K562 (cell line): Measurements from ENCODE around the gene C4orf50. TPM values are rescaled to one million over a fixed set of nuclear protein-coding genes. Genes with fewer than 3 reads are reported as not detected.

Experiments
- ELF2 ChIP-seq: fragments of 250-450 bp; sonication (Bioruptor Pico); IDR thresholded peaks from 2 replicates; pipeline ENCODE4 v1.5.0; 2021; ENCODE audit warnings: mild to moderate bottlenecking
- L3MBTL2 ChIP-seq: fragments of 450-650 bp; IDR thresholded peaks from 2 replicates; pipeline ENCODE4 v1.6.1; 2016; ENCODE audit warnings: mild to moderate bottlenecking, moderate library complexity
- MIER1 ChIP-seq: fragments of 450-650 bp; IDR thresholded peaks from 2 replicates; pipeline ENCODE4 v1.6.1; 2016; ENCODE audit warnings: antibody characterized with exemption, mild to moderate bottlenecking, low read depth
- NFIC ChIP-seq: fragments of 450-650 bp; IDR thresholded peaks from 2 replicates; pipeline ENCODE4 v1.6.1; 2017; ENCODE audit warnings: mild to moderate bottlenecking, inconsistent platforms
- SREBF2 ChIP-seq: sonication (generic); formaldehyde crosslinking; IDR thresholded peaks from 2 replicates; pipeline ENCODE4 v1.4.0; 2020; ENCODE audit warnings: mild to moderate bottlenecking, missing genetic modification reagents
- TBL1XR1 ChIP-seq, 2 experiments: IDR thresholded peaks; 2 replicates each; pipeline ENCODE4 v1.6.1; 2012; ENCODE audit warnings: improper control_type of control experiment in 2 of 2, low read length in 2 of 2, mild to moderate bottlenecking in 1 of 2
- ZNF175 ChIP-seq: fragments of 200-800 bp; sonication (Bioruptor generic); IDR thresholded peaks from 2 replicates; pipeline ENCODE4 v1.6.1; 2016; ENCODE audit warnings: low read depth, mild to moderate bottlenecking, missing genetic modification characterization, missing compliant biosample characterization
- ZNF217 ChIP-seq: sonication (generic); formaldehyde crosslinking; IDR thresholded peaks from 2 replicates; pipeline ENCODE4 v1.8.0; 2022; ENCODE audit warnings: mild to moderate bottlenecking, missing genetic modification reagents
- ZNF41 ChIP-seq: fragments of 250-450 bp; sonication (Bioruptor Pico); conservative IDR thresholded peaks from 2 replicates; pipeline ENCODE4 v1.4.0; 2020; ENCODE audit warnings: mild to moderate bottlenecking
- polyA plus RNA-seq, 8 experiments: library from polyadenylated mRNA; depleted of rRNA in 4 of 8; stranded (reverse) in 5 of 8; unstranded in 3 of 8; fragments of >200 nt; fragmentation: Nextera tagmentation in 2 of 8; fragmentation: Illumina TruSeq in 1 of 8; extraction: Ambion mirVana in 2 of 8; extraction: Trizol in 1 of 8; gene quantifications; 2 replicates each; pipeline versions ENCODE4 v1.2.1 to v1.2.3, GENCODE V29; 2011 to 2014; ENCODE audit warnings: inconsistent platforms in 1 of 8, missing spikeins in 1 of 8
- total RNA-seq, 7 experiments: library from RNA; depleted of rRNA in 6 of 7; stranded (reverse); fragments of >200 nt in 6 of 7; fragmentation: Illumina TruSeq in 2 of 7; extraction: Trizol in 2 of 7; gene quantifications; 2 replicates each; pipeline versions ENCODE4 v1.2.1 to v1.2.3, GENCODE V29; 2011 to 2021; ENCODE audit warnings: low replicate concordance in 1 of 7
- TF ChIP-seq, protein P1 (sequence below): fragments of 250-450 bp; sonication (Bioruptor Pico); IDR thresholded peaks from 2 replicates; pipeline ENCODE4 v1.5.0; 2021
- TF ChIP-seq, protein P2 (sequence below), 2 experiments: IDR thresholded peaks; 2 replicates each; pipeline ENCODE4 v1.6.1; 2011; ENCODE audit warnings: borderline replicate concordance in 1 of 2, control low read depth in 1 of 2, low read depth in 1 of 2, low read length in 1 of 2, mild to moderate bottlenecking in 1 of 2, mixed read lengths in 1 of 2, moderate library complexity in 1 of 2; ENCODE audit not compliant: insufficient read depth in 1 of 2, insufficient read length in 1 of 2, poor library complexity in 1 of 2, severe bottlenecking in 1 of 2; ENCODE audit errors: extremely low read depth in 1 of 2
- TF ChIP-seq, protein P3 (sequence below), 2 experiments: fragments of 450-650 bp; formaldehyde crosslinking in 1 of 2; IDR thresholded peaks; 2 replicates each; pipeline versions ENCODE4 v1.4.0 to v1.6.1; 2014 to 2020; ENCODE audit warnings: mild to moderate bottlenecking in 2 of 2, borderline replicate concordance in 1 of 2, low read depth in 1 of 2
- TF ChIP-seq, protein P4 (sequence below): fragments of 250-450 bp; sonication (Bioruptor Pico); IDR thresholded peaks from 2 replicates; pipeline ENCODE4 v1.8.0; 2021; ENCODE audit warnings: moderate library complexity, mild to moderate bottlenecking, inconsistent platforms
- TF ChIP-seq, protein P5 (sequence below): fragments of 250-450 bp; sonication (Bioruptor Pico); IDR thresholded peaks from 2 replicates; pipeline ENCODE4 v1.8.0; 2022; ENCODE audit warnings: inconsistent platforms, mild to moderate bottlenecking, moderate library complexity, borderline replicate concordance

C4orf50 gene
- total and polyA plus RNA-seq, 9 of the 15 experiments (the other 6 are each of a cell fraction or from before 2014, with no cell fraction given) = not detected

DNA sequence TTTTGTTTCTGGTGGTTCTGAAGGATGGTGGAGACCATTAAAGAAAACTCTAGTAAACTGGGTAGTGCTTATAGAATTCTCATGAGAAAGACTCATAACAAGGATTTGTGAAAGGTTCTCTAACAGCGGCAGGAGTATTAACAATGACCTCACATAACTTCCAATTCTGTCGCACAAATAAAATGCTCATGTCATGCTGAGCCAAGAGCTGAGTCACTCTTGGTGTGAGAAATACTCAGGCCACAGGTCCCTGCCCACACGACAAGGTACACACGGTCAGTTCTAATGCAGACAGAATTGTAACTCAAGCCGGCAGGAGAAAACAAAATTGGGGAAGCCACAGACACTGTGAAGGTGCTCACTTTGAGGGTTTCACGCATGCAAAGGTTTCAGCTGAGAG, 34.4 kb upstream of the C4orf50 start (continued):
- TF ChIP-seq ZNF175 (CRISPR knock-in tag) = no peak
- TF ChIP-seq SREBF2 (CRISPR knock-in tag) = no peak
- TF ChIP-seq, protein P1, sequence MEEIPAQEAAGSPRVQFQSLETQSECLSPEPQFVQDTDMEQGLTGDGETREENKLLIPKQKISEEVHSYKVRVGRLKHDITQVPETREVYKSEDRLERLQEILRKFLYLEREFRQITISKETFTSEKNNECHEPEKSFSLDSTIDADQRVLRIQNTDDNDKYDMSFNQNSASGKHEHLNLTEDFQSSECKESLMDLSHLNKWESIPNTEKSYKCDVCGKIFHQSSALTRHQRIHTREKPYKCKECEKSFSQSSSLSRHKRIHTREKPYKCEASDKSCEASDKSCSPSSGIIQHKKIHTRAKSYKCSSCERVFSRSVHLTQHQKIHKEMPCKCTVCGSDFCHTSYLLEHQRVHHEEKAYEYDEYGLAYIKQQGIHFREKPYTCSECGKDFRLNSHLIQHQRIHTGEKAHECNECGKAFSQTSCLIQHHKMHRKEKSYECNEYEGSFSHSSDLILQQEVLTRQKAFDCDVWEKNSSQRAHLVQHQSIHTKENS (CRISPR knock-in tag) = no peak
- TF ChIP-seq, protein P2, sequence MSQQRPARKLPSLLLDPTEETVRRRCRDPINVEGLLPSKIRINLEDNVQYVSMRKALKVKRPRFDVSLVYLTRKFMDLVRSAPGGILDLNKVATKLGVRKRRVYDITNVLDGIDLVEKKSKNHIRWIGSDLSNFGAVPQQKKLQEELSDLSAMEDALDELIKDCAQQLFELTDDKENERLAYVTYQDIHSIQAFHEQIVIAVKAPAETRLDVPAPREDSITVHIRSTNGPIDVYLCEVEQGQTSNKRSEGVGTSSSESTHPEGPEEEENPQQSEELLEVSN (IDR thresholded peaks at IDR 0.05; ENCODE audit: borderline replicate concordance in 1 of 2, extremely low read depth in 1 of 2, insufficient read depth in 1 of 2, insufficient read length in 1 of 2, low read depth in 1 of 2, low read length in 1 of 2, poor library complexity in 1 of 2, severe bottlenecking in 1 of 2) = peak in 1 of 2 experiments; percentile 19
- TF ChIP-seq, protein P3, sequence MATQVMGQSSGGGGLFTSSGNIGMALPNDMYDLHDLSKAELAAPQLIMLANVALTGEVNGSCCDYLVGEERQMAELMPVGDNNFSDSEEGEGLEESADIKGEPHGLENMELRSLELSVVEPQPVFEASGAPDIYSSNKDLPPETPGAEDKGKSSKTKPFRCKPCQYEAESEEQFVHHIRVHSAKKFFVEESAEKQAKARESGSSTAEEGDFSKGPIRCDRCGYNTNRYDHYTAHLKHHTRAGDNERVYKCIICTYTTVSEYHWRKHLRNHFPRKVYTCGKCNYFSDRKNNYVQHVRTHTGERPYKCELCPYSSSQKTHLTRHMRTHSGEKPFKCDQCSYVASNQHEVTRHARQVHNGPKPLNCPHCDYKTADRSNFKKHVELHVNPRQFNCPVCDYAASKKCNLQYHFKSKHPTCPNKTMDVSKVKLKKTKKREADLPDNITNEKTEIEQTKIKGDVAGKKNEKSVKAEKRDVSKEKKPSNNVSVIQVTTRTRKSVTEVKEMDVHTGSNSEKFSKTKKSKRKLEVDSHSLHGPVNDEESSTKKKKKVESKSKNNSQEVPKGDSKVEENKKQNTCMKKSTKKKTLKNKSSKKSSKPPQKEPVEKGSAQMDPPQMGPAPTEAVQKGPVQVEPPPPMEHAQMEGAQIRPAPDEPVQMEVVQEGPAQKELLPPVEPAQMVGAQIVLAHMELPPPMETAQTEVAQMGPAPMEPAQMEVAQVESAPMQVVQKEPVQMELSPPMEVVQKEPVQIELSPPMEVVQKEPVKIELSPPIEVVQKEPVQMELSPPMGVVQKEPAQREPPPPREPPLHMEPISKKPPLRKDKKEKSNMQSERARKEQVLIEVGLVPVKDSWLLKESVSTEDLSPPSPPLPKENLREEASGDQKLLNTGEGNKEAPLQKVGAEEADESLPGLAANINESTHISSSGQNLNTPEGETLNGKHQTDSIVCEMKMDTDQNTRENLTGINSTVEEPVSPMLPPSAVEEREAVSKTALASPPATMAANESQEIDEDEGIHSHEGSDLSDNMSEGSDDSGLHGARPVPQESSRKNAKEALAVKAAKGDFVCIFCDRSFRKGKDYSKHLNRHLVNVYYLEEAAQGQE (IDR thresholded peaks at IDR 0.05; ENCODE audit: borderline replicate concordance) = no peak
- TF ChIP-seq, protein P3 (CRISPR knock-in tag; IDR thresholded peaks at IDR 0.05; ENCODE audit: low read depth) = no peak
- TF ChIP-seq ELF2 (CRISPR knock-in tag) = no peak
- peak; percentile 32; the same call in 1 of the 2 replicates for TF ChIP-seq L3MBTL2
- TF ChIP-seq TBL1XR1 (IDR thresholded peaks at IDR 0.05; ENCODE audit: low read length in 2 of 2) = peak in 1 of 2 experiments; percentile 20; a peak in 1 of 4 replicates
- no peak for TF ChIP-seq ZNF217 (CRISPR knock-in tag)
- TF ChIP-seq NFIC = no peak
- no peak for TF ChIP-seq ZNF41
- TF ChIP-seq MIER1 = no peak
- TF ChIP-seq, protein P4, sequence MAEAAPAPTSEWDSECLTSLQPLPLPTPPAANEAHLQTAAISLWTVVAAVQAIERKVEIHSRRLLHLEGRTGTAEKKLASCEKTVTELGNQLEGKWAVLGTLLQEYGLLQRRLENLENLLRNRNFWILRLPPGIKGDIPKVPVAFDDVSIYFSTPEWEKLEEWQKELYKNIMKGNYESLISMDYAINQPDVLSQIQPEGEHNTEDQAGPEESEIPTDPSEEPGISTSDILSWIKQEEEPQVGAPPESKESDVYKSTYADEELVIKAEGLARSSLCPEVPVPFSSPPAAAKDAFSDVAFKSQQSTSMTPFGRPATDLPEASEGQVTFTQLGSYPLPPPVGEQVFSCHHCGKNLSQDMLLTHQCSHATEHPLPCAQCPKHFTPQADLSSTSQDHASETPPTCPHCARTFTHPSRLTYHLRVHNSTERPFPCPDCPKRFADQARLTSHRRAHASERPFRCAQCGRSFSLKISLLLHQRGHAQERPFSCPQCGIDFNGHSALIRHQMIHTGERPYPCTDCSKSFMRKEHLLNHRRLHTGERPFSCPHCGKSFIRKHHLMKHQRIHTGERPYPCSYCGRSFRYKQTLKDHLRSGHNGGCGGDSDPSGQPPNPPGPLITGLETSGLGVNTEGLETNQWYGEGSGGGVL (CRISPR knock-in tag) = no peak
- TF ChIP-seq, protein P5, sequence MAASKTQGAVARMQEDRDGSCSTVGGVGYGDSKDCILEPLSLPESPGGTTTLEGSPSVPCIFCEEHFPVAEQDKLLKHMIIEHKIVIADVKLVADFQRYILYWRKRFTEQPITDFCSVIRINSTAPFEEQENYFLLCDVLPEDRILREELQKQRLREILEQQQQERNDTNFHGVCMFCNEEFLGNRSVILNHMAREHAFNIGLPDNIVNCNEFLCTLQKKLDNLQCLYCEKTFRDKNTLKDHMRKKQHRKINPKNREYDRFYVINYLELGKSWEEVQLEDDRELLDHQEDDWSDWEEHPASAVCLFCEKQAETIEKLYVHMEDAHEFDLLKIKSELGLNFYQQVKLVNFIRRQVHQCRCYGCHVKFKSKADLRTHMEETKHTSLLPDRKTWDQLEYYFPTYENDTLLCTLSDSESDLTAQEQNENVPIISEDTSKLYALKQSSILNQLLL (CRISPR knock-in tag) = no peak
